H9 (cell line): ENCODE data around the gene SETD5. TPM values are rescaled to one million over a fixed set of nuclear protein-coding genes. Genes with fewer than 3 reads are reported as not detected.

ENCODE experiments used
- DNase-seq: peaks from one replicate; pipeline ENCODE4 v3.0.0-alpha.2; 2017
- H2AFZ ChIP-seq: one replicate; pipeline ENCODE4 v1.6.1; 2013; ENCODE audit warnings: mild to moderate bottlenecking, low read length, control low read depth, moderate library complexity
- H2AK5ac ChIP-seq: 2 replicates; pipeline ENCODE4 v1.6.1; 2013; ENCODE audit warnings: low read length, control low read depth, mixed read lengths; ENCODE audit not compliant: insufficient read length
- H2BK120ac ChIP-seq: one replicate; pipeline ENCODE4 v1.6.1; 2013; ENCODE audit warnings: low read depth, mild to moderate bottlenecking, low read length, control low read depth, inconsistent platforms; ENCODE audit not compliant: poor library complexity, severe bottlenecking
- H2BK12ac ChIP-seq: 2 replicates; pipeline ENCODE4 v1.6.1; 2013; ENCODE audit warnings: low read length, control low read depth, mixed read lengths, low read depth; ENCODE audit not compliant: insufficient read length
- H2BK15ac ChIP-seq: 2 replicates; pipeline ENCODE4 v1.6.1; 2013; ENCODE audit warnings: low read depth, low read length, control low read depth
- H2BK20ac ChIP-seq: one replicate; pipeline ENCODE4 v1.6.1; 2013; ENCODE audit warnings: low read depth, mild to moderate bottlenecking, low read length, control low read depth, inconsistent platforms; ENCODE audit not compliant: poor library complexity, severe bottlenecking
- H2BK5ac ChIP-seq: 2 replicates; pipeline ENCODE4 v1.6.1; 2013; ENCODE audit warnings: low read length, control low read depth, mixed read lengths; ENCODE audit not compliant: insufficient read length
- H3K14ac ChIP-seq: 2 replicates; pipeline ENCODE4 v1.6.1; 2013; ENCODE audit warnings: low read length, control low read depth; ENCODE audit not compliant: insufficient read depth
- H3K18ac ChIP-seq: 2 replicates; pipeline ENCODE4 v1.6.1; 2013; ENCODE audit warnings: low read depth, mild to moderate bottlenecking, mixed read lengths, low read length, control low read depth; ENCODE audit not compliant: insufficient read length
- H3K23ac ChIP-seq: 2 replicates; pipeline ENCODE4 v1.6.1; 2013; ENCODE audit warnings: low read length, control low read depth, mixed read lengths, low read depth; ENCODE audit not compliant: insufficient read length
- H3K23me2 ChIP-seq: 2 replicates; pipeline ENCODE4 v1.6.1; 2013; ENCODE audit warnings: low read depth, mild to moderate bottlenecking, mixed read lengths, low read length, control low read depth; ENCODE audit not compliant: insufficient read length, poor library complexity, severe bottlenecking
- H3K27ac ChIP-seq: 2 replicates; pipeline ENCODE4 v1.5.1; 2013; ENCODE audit warnings: low read length, control low read depth, mixed read lengths, low read depth; ENCODE audit not compliant: insufficient read length
- H3K27me3 ChIP-seq: 2 replicates; pipeline ENCODE4 v1.6.1; 2013; ENCODE audit warnings: low read length, control low read depth, inconsistent platforms; ENCODE audit not compliant: insufficient read depth
- H3K4ac ChIP-seq: 2 replicates; pipeline ENCODE4 v1.6.1; 2013; ENCODE audit warnings: low read depth, mild to moderate bottlenecking, control low read depth, inconsistent platforms, low read length, moderate library complexity
- H3K4me1 ChIP-seq: 2 replicates; pipeline ENCODE4 v1.6.1; 2013; ENCODE audit warnings: low read length, control low read depth, inconsistent platforms; ENCODE audit not compliant: insufficient read depth
- H3K4me2 ChIP-seq: 2 replicates; pipeline ENCODE4 v1.6.1; 2013; ENCODE audit warnings: low read length, control low read depth, mixed read lengths; ENCODE audit not compliant: insufficient read length, insufficient read depth
- H3K56ac ChIP-seq: 2 replicates; pipeline ENCODE4 v1.6.1; 2013; ENCODE audit warnings: low read depth, mild to moderate bottlenecking, mixed read lengths, low read length, control low read depth; ENCODE audit not compliant: insufficient read length
- H3K79me1 ChIP-seq: 2 replicates; pipeline ENCODE4 v1.6.1; 2013; ENCODE audit warnings: low read depth, mild to moderate bottlenecking, moderate library complexity, low read length, control low read depth, inconsistent platforms; ENCODE audit not compliant: insufficient read depth, poor library complexity, severe bottlenecking
- H3K79me2 ChIP-seq: 2 replicates; pipeline ENCODE4 v1.6.1; 2013; ENCODE audit warnings: low read length, control low read depth, inconsistent platforms; ENCODE audit not compliant: insufficient read depth
- H3K9ac ChIP-seq: 2 replicates; pipeline ENCODE4 v1.6.1; 2013; ENCODE audit warnings: low read length, control low read depth, mixed read lengths; ENCODE audit not compliant: insufficient read length; ENCODE audit errors: extremely low read depth
- H3K9me3 ChIP-seq: one replicate; pipeline ENCODE4 v1.6.1; 2013; ENCODE audit warnings: low read depth, low read length, inconsistent platforms; ENCODE audit not compliant: control insufficient read depth
- H3T11ph ChIP-seq: one replicate; pipeline ENCODE4 v1.6.1; 2013; ENCODE audit warnings: mild to moderate bottlenecking, low read length, control low read depth, inconsistent platforms
- H4K20me1 ChIP-seq: one replicate; pipeline ENCODE4 v1.6.1; 2013; ENCODE audit not compliant: control insufficient read depth, insufficient read length, insufficient read depth
- H4K5ac ChIP-seq: 2 replicates; pipeline ENCODE4 v1.6.1; 2013; ENCODE audit warnings: low read depth, mild to moderate bottlenecking, mixed read lengths, low read length, control low read depth; ENCODE audit not compliant: insufficient read length
- H4K8ac ChIP-seq: replicated peaks from 2 replicates; pipeline ENCODE4 v1.6.1; 2013; ENCODE audit warnings: low read length, control low read depth, mixed read lengths, low read depth; ENCODE audit not compliant: insufficient read length
- H4K91ac ChIP-seq: 2 replicates; pipeline ENCODE4 v1.6.1; 2013; ENCODE audit warnings: low read depth, mild to moderate bottlenecking, moderate library complexity, mixed read lengths, low read length, control low read depth; ENCODE audit not compliant: insufficient read length
- H3K27ac Mint-ChIP-seq, 3 experiments: 2 replicates in 2 of 3; 3 replicates in 1 of 3; pipeline ENCODE4 v1.8.0; 2020 to 2021; ENCODE audit warnings: mixed read lengths in 3 of 3, mild to moderate bottlenecking in 1 of 3, moderate library complexity in 1 of 3
- H3K27me3 Mint-ChIP-seq: 2 replicates; pipeline ENCODE4 v1.8.0; 2021; ENCODE audit warnings: low read depth, mild to moderate bottlenecking, moderate library complexity, mixed read lengths
- H3K36me3 Mint-ChIP-seq, 3 experiments: 2 replicates in 2 of 3; 3 replicates in 1 of 3; pipeline ENCODE4 v1.8.0; 2020 to 2021; ENCODE audit warnings: low read depth in 3 of 3, mixed read lengths in 3 of 3; ENCODE audit not compliant: insufficient read depth in 1 of 3
- H3K4me1 Mint-ChIP-seq, 2 experiments: 2 replicates each; pipeline ENCODE4 v1.8.0; 2020; ENCODE audit warnings: mixed read lengths in 2 of 2
- H3K4me3 Mint-ChIP-seq, 2 experiments: 2 replicates in 1 of 2; 3 replicates in 1 of 2; pipeline ENCODE4 v1.8.0; 2020 to 2021; ENCODE audit warnings: mild to moderate bottlenecking in 2 of 2, mixed read lengths in 2 of 2, moderate library complexity in 1 of 2
- H3K9me3 Mint-ChIP-seq, 2 experiments: 2 replicates in 1 of 2; 3 replicates in 1 of 2; pipeline ENCODE4 v1.8.0; 2020; ENCODE audit warnings: mild to moderate bottlenecking in 2 of 2, mixed read lengths in 2 of 2, moderate library complexity in 1 of 2
- CTCF ChIP-seq: fragments of 200-600 bp; sonication (generic); conservative IDR thresholded peaks from 3 replicates; pipeline ENCODE4 v1.8.0; 2021; ENCODE audit warnings: antibody characterized with exemption, mild to moderate bottlenecking
- WGBS: extraction: QIAGEN DNeasy Blood & Tissue Kit; methylation state at CpG from one replicate; pipeline ENCODE4 v1.1.7; 2013; ENCODE audit warnings: missing lambda C conversion rate, low lambda C conversion rate, mixed read lengths; ENCODE audit not compliant: insufficient read length; ENCODE audit errors: extremely low coverage; 5-methylcytosine and 5-hydroxymethylcytosine counted together
- total RNA-seq: library from RNA; stranded (reverse); gene quantifications from 2 replicates; pipeline ENCODE4 v1.2.1, GENCODE V29; 2021

SETD5 gene
- total RNA-seq, 1 experiment from 2014 or later, result 207 TPM

- Histone ChIP-seq H3K79me1 (no peaks in the 10 kb centered on the region), H3K14ac (no peak overlapping the region), H3K79me2 (no peaks in the 10 kb centered on the region), H3K4ac (no peak overlapping the region), H3K56ac (no peak overlapping the region), H3K27ac (no peak overlapping the region), H2BK5ac (no peak overlapping the region), H2AFZ (no peak overlapping the region), H3K9ac (no peak overlapping the region), H3K18ac (no peak overlapping the region), H4K5ac (no peak overlapping the region), H3K9me3 (no peaks in the 10 kb centered on the region), H2BK12ac (no peak overlapping the region), H3K4me2 (no peak overlapping the region), H3K23me2 (no peaks in the 10 kb centered on the region), H4K20me1 (no peaks in the 10 kb centered on the region), H3K27me3 (no peaks in the 10 kb centered on the region), H4K8ac (no peak overlapping the region), H3T11ph (no peak overlapping the region), H2BK120ac (no peak overlapping the region), H4K91ac (no peak overlapping the region), H2BK15ac (no peak overlapping the region), H3K23ac (no peak overlapping the region), H2AK5ac (no peak overlapping the region), H3K4me1 (no peaks in the 10 kb centered on the region), H2BK20ac (no peak overlapping the region)
- WGBS, result no CpG with 5 or more reads among the region's 4 CpGs
- no peaks in the 10 kb centered on the region for H3K4me1 Mint-ChIP-seq
- H3K27me3 Mint-ChIP-seq, result no peaks in the 10 kb centered on the region
- no peak for DNase-seq
- no peaks in the 10 kb centered on the region for H3K9me3 Mint-ChIP-seq
- H3K36me3 Mint-ChIP-seq, result peaks cover 15 to 83% (median 72%) of the 10 kb centered on the region in 3 experiments; a peak in 6 of 7 replicates
- TF ChIP-seq CTCF, result no peak
- H3K27ac Mint-ChIP-seq, result no peak overlapping the region
- no peak overlapping the region for H3K4me3 Mint-ChIP-seq
These were observed 18.1 kb upstream of the SETD5 start for GRCh38 chr3:9379327-9379726.
